Renal cortical epithelial cell (primary cell): ENCODE results near the gene PRDX5. TPM values are rescaled to one million over a fixed set of nuclear protein-coding genes. Genes with fewer than 3 reads are reported as not detected.
"Not testable (repeated sequence)": the region's sequence is repeated elsewhere in the genome, so short reads cannot be mapped to it uniquely, and the experiment has no call there.

Source experiments
- DNase-seq: peaks from one replicate; pipeline ENCODE4 v3.0.0-alpha.2; 2011; ENCODE audit warnings: low read depth
- total RNA-seq: library from RNA; depleted of rRNA; stranded (reverse); fragments of >200 nt; gene quantifications from 2 replicates; pipeline ENCODE4 v1.2.3, GENCODE V29; 2014

PRDX5 gene
- total RNA-seq, 1 donor from 2014 or later: 209 TPM

- no peak for DNase-seq
Observed at GRCh38 chr11:64305691-64306562, 12.0 kb upstream of the PRDX5 start.

GRCh38 chr11:64306563-64306875 is 11.4 kb upstream of the PRDX5 start:
- no peak for DNase-seq

GRCh38 chr11:64306876-64307622 is 10.9 kb upstream of the PRDX5 start:
- peak; percentile 58 for DNase-seq

GRCh38 chr11:64307795-64308194 is 10.1 kb upstream of the PRDX5 start:
- DNase-seq: not testable (repeated sequence)

GRCh38 chr11:64312947-64313346 is 5.0 kb upstream of the PRDX5 start:
- DNase-seq: no peak

GRCh38 chr11:64313491-64314145 is 4.3 kb upstream of the PRDX5 start:
- no peak for DNase-seq

GRCh38 chr11:64314146-64314804 is 3.6 kb upstream of the PRDX5 start:
- no peak for DNase-seq

- no peak for DNase-seq
Observed at GRCh38 chr11:64314805-64315561, 2.9 kb upstream of the PRDX5 start.

- not testable (repeated sequence) for DNase-seq
Observed at GRCh38 chr11:64315667-64316526, 2.0 kb upstream of the PRDX5 start.

- DNase-seq: no peak
Observed at GRCh38 chr11:64316672-64317324, 1.1 kb upstream of the PRDX5 start.

GRCh38 chr11:64317325-64317960 is 478 bp upstream of the PRDX5 start, which contains the start of gene TRMT112:
Gene TRMT112 (minus strand): TSS chr11:64317559. CDS start chr11:64317526, 33 bp downstream.
- DNase-seq: peak; percentile 99

- no peak for DNase-seq
Observed at GRCh38 chr11:64318766-64319761, 1.1 kb downstream of the PRDX5 start.

- no peak for DNase-seq
Observed at GRCh38 chr11:64320556-64320955, 2.6 kb downstream of the PRDX5 start.

GRCh38 chr11:64321026-64321425 is 3.1 kb downstream of the PRDX5 start:
- no peak for DNase-seq

- DNase-seq: peak; percentile 30
Observed at GRCh38 chr11:64321533-64321932, 3.6 kb downstream of the PRDX5 start.

GRCh38 chr11:64322925-64323260 is 5.0 kb downstream of the PRDX5 start:
- DNase-seq: no peak

GRCh38 chr11:64323373-64323772 is 5.5 kb downstream of the PRDX5 start:
- DNase-seq: no peak

- not testable (repeated sequence) for DNase-seq
Observed at GRCh38 chr11:64323984-64324383, 6.1 kb downstream of the PRDX5 start.
